Hepatocyte (in vitro differentiated cells): ENCODE measurements around the gene CHST11.

ENCODE experiments used
- CTCF ChIP-seq: fragments of 200-600 bp; sonication (generic); IDR thresholded peaks from 2 replicates; pipeline ENCODE4 v1.5.1; 2016; ENCODE audit warnings: antibody characterized with exemption, mild to moderate bottlenecking; ENCODE audit not compliant: poor library complexity
- EZH2 ChIP-seq: fragments of 200-600 bp; sonication (generic); IDR thresholded peaks from 2 replicates; pipeline ENCODE4 v1.6.1; 2016; ENCODE audit warnings: antibody characterized with exemption, mild to moderate bottlenecking, borderline replicate concordance

- no peak for TF ChIP-seq CTCF
- no peak for TF ChIP-seq EZH2
These were observed 245.9 kb downstream of the CHST11 start for GRCh38 chr12:104702565-104703139.
